Kidney epithelial cell (primary cell): ENCODE results near the gene CCNT1. TPM values are rescaled to one million over a fixed set of nuclear protein-coding genes. Genes with fewer than 3 reads are reported as not detected.
A peak's percentile ranks its signal among the peaks of the same experiment; 100 is the strongest.
"Not testable (repeated sequence)": the region's sequence is repeated elsewhere in the genome, so short reads cannot be mapped to it uniquely, and the experiment has no call there.

ENCODE experiments used
- DNase-seq: peaks from one replicate; pipeline ENCODE4 v3.0.0-alpha.2; 2010; ENCODE audit warnings: low read depth
- H3K27me3 ChIP-seq: 2 replicates; pipeline ENCODE4 v1.6.0; 2011; ENCODE audit warnings: low read length; ENCODE audit not compliant: control insufficient read depth, insufficient read depth
- H3K36me3 ChIP-seq: 2 replicates; pipeline ENCODE4 v1.5.1; 2011; ENCODE audit warnings: low read length; ENCODE audit not compliant: control insufficient read depth, insufficient read depth
- H3K4me3 ChIP-seq: 2 replicates; pipeline ENCODE4 v1.5.1; 2011; ENCODE audit warnings: low read depth, mild to moderate bottlenecking, control low read depth, low read length
- total RNA-seq: library from RNA; depleted of rRNA; stranded (reverse); fragments of >200 nt; gene quantifications from 2 replicates; pipeline ENCODE4 v1.2.3, GENCODE V29; 2015
- TF ChIP-seq, protein P1 (sequence below): IDR thresholded peaks from 2 replicates; pipeline ENCODE4 v1.5.1; 2011; ENCODE audit warnings: mild to moderate bottlenecking, moderate library complexity, low read length, control low read depth, inconsistent platforms; ENCODE audit not compliant: insufficient read depth, poor library complexity, severe bottlenecking

The CCNT1 gene
- total RNA-seq, 1 donor from 2014 or later: 29.5 TPM

DNA sequence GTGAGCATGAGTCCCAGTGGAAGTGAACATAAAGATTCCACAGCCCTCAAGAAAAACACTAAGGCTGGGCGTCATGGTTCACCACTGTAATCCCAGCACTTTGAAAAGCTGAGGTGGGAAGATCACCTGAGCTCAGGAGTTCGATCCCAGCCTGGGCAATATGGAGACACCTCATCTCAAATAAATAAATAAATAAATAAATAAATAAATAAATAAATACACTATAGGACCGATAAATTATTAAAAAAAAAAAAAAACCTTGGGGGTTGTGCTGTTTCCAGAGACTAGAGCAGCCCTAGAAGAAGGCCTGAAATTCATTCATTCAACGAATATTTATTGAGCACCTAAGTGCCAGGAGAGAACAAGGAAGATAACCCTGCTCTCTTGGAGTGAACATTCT lies 33.0 kb downstream of the CCNT1 start:
- H3K36me3 ChIP-seq: peaks cover 1% of the 10 kb centered on the region
- DNase-seq: no peak
- H3K27me3 ChIP-seq: no peaks in the 10 kb centered on the region
- TF ChIP-seq, protein P1, sequence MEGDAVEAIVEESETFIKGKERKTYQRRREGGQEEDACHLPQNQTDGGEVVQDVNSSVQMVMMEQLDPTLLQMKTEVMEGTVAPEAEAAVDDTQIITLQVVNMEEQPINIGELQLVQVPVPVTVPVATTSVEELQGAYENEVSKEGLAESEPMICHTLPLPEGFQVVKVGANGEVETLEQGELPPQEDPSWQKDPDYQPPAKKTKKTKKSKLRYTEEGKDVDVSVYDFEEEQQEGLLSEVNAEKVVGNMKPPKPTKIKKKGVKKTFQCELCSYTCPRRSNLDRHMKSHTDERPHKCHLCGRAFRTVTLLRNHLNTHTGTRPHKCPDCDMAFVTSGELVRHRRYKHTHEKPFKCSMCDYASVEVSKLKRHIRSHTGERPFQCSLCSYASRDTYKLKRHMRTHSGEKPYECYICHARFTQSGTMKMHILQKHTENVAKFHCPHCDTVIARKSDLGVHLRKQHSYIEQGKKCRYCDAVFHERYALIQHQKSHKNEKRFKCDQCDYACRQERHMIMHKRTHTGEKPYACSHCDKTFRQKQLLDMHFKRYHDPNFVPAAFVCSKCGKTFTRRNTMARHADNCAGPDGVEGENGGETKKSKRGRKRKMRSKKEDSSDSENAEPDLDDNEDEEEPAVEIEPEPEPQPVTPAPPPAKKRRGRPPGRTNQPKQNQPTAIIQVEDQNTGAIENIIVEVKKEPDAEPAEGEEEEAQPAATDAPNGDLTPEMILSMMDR: no peak
- H3K4me3 ChIP-seq: no peak overlapping the region

DNA sequence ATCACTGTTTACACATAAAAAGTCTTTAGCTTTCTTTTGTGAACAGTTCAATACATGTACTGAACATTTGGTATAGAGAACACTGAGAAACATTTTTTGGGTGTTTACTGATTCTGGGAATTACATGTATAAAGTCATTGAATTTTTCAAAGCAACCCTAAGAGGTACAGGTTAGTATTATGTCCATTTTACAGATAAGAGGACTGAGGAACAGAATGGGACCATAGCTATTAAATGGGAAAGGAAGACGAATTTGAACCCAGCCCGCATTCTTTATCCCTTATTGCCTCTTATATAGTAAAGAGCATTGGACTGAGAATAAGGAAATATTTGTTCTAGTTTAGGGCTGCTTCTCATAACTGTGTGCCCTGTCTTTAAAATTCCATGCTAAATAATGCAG lies 33.6 kb downstream of the CCNT1 start:
- TF ChIP-seq, protein P1: no peak
- Histone ChIP-seq H3K27me3 (no peaks in the 10 kb centered on the region), H3K4me3 (no peak overlapping the region), H3K36me3 (peaks cover 1% of the 10 kb centered on the region)
- no peak for DNase-seq

DNA sequence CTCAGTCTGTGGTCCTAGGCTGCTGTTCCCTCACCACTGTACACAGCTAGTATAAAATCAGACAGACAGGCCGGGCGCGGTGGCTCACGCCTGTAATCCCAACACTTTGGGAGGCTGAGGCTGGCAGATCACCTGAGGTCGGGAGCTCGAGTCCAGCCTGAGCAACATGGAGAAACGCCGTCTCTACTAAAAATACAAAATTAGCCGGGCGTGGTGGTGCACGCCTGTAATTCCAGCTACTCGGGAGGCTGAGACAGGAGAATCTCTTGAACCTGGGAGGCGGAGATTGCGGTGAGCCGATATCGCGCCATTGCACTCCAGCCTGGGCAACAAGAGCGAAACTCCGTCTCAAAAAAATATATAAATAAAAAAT lies 34.0 kb downstream of the CCNT1 start:
- not testable (repeated sequence) for H3K27me3 ChIP-seq, DNase-seq, H3K36me3 ChIP-seq
- H3K4me3 ChIP-seq: peak overlapping the region; percentile 43

DNA sequence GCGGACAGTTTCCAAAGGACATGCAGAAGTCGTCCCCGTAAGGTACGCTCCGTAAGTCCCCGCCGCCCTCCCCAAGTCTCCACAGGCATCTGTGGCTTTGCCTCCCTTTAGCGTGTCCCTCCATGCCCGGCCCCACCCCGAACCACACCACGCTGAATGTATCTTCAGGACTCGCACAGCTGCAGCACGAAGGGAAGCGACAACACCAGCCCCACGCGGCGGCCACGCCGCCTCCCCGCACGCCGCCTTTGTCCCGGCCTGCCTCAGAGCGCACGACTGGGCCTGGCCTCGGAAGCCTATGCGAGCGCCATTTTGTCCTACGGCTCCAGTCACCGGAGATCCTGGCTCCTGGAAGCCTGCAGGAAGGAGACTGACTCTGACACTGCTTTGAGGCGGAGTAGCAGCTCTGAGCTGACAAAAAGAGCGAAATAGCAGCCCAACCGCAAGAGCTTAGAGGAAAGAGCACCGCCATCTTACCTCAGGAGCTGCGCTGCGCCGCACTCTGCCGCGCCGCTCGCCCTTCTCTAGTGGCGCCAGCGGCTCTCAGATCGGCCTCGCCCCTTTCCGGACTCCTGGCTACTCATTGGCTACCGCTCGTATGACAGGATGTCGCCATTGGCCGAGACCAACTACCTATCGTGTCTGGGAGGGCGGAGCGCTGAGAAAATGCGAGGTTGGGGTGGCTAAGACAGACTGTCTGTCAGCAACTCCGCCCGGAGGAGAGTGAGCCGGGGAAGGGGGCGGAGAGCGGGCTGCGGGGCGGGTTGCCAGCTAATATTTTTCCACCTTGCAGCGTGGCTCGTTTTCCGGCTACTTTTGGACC lies 34.6 kb downstream of the CCNT1 start, which contains the start of gene KANSL2:
Gene KANSL2 (minus strand): TSS at position 529 of the 823 bp plus-strand sequence. CDS start 606 bp downstream, outside the sequence.
- TF ChIP-seq, protein P1: no peak
- peak; percentile 95 for DNase-seq
- peaks cover 1% of the 10 kb centered on the region for H3K36me3 ChIP-seq
- H3K4me3 ChIP-seq: peak within 1 kb of the TSS; percentile 87
- H3K27me3 ChIP-seq: no peaks in the 10 kb centered on the region

DNA sequence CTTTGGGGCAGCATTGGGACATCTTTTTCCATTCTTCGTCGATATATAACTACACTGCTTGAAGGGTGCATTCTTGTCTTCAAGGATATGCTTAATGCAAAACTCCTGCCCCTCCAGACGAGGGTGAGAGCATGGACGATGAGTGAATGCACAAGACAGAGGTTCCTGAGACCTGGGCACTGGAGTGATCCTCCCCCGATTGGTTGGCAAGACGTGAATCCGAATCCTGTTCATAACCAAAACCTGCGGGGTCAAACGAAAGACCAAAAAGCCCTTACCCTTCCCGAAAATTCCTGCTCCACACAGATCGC lies 35.2 kb downstream of the CCNT1 start:
- Histone ChIP-seq H3K36me3 (peaks cover 1% of the 10 kb centered on the region), H3K4me3 (peak overlapping the region; percentile 87), H3K27me3 (no peaks in the 10 kb centered on the region)
- TF ChIP-seq, protein P1: no peak
- DNase-seq: no peak

DNA sequence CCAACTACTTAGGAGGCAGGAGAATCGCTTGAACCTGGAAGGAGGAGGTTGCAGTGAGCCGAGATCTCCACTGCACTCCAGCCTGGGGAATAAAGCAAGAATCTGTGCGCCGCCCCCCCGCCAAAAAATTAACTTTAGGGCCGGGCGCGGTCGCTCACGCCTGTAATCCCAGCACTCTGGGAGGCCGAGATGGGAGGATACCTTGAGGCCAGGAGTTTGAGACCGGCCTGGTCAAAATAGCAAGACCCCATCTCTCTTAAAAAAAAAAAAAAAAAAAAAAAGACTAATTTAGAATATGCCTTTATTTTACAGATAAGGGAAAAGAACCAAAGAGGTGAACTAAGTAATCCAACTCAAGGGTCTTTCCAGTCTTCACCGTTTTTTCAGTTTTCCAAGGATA lies 35.6 kb downstream of the CCNT1 start:
- H3K27me3 ChIP-seq: no peaks in the 10 kb centered on the region
- peak overlapping the region; percentile 87 for H3K4me3 ChIP-seq
- TF ChIP-seq, protein P1: no peak
- peaks cover 1% of the 10 kb centered on the region for H3K36me3 ChIP-seq
- no peak for DNase-seq
